T-helper 2 cell treated with Interferon-gamma antibody and Interleukin-4, amounts not matched to agents 5 μg/mL and 100 μg/mL, for 36 hours (primary cell): Measurements from ENCODE around the gene ANO10.
A peak's percentile ranks its signal among the peaks of the same experiment; 100 is the strongest.

Experiments
- DNase-seq: peaks from one replicate; pipeline ENCODE4 v3.0.0; 2021; ENCODE audit warnings: low spot score
- H3K27ac Mint-ChIP-seq: one replicate; pipeline ENCODE4 v1.8.0; 2021; ENCODE audit warnings: mild to moderate bottlenecking, mixed read lengths
- H3K27me3 Mint-ChIP-seq: one replicate; pipeline ENCODE4 v1.8.0; 2021; ENCODE audit warnings: low read depth, mixed read lengths
- H3K36me3 Mint-ChIP-seq: one replicate; pipeline ENCODE4 v1.8.0; 2021; ENCODE audit warnings: low read depth, mixed read lengths
- H3K4me1 Mint-ChIP-seq: one replicate; pipeline ENCODE4 v1.8.0; 2021; ENCODE audit warnings: low read depth, mixed read lengths
- H3K4me3 Mint-ChIP-seq: one replicate; pipeline ENCODE4 v1.8.0; 2022; ENCODE audit warnings: mild to moderate bottlenecking, moderate library complexity, mixed read lengths
- H3K9me3 Mint-ChIP-seq: one replicate; pipeline ENCODE4 v1.8.0; 2021; ENCODE audit warnings: mixed read lengths

The ANO10 gene

DNA sequence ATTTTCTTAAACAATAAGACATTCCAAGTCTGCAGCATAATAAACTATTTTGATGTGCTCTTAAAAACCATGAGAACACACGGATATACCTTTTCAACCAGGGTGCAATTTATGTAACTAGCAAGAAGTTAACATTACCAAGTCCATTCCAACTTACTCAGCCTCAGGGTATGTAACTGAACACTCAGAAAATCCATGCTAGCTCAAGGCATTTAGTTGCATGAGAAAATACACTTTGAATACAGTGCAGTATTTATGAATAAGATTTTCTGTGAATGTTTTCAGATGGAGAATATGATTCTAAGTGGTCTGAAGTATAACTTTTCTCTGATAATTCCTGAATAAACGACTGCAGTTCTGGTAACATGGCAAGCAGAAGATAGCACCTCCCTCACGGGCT is 211.2 kb downstream of the ANO10 start:
- H3K27me3 Mint-ChIP-seq = no peaks in the 10 kb centered on the region
- H3K4me1 Mint-ChIP-seq = peaks cover 2% of the 10 kb centered on the region

DNA sequence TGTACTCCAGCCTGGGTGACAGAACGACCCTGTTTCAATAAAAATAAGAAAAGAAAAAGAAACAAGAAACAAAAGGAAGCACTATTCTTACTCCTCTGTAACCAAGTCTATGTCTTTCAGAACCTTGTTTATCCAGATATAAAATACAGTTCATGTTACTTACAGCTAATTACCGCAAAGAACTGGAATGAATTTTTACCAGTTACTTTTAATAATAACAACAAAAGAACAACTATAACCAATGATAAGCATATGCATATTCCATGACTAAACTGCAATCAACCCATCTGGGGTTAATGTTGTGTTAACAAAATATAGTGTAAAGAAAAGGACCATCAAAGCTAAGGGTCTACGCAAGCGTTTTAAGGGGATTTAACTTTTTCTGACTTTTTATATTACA is 212.3 kb downstream of the ANO10 start:
- Mint-ChIP-seq H3K36me3 (no peaks in the 10 kb centered on the region), H3K27ac (no peak overlapping the region), H3K4me3 (no peak overlapping the region), H3K4me1 (peaks cover 2% of the 10 kb centered on the region), H3K27me3 (no peaks in the 10 kb centered on the region), H3K9me3 (no peaks in the 10 kb centered on the region)
- no peak for DNase-seq

More for the DNA sequence above, 211.2 kb downstream of the ANO10 start:
- H3K27ac Mint-ChIP-seq = no peak overlapping the region
- H3K4me3 Mint-ChIP-seq = no peak overlapping the region
- DNase-seq = no peak
- no peaks in the 10 kb centered on the region for H3K36me3 Mint-ChIP-seq
- H3K9me3 Mint-ChIP-seq = no peaks in the 10 kb centered on the region

DNA sequence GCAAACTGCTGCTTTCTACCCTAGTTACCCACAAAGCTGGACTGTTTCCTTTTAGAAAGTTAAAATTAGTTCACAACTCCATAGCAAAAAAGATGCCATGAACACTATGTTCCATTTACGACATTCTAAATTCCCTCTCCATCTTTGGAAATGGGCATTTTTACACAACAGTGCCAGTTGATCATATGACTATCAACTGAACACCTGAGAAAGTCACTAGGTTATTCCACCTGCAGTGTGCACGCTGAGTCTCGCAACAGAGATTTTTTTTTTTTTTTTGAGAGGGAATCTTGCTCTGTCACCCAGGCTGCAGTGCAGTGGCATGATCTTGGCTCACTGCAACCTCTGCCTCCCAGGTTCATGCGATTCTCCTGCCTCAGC is 215.2 kb downstream of the ANO10 start:
- H3K27ac Mint-ChIP-seq = no peak overlapping the region
- no peak for DNase-seq
- H3K27me3 Mint-ChIP-seq = peaks cover 6% of the 10 kb centered on the region
- H3K4me3 Mint-ChIP-seq = no peak overlapping the region
- H3K36me3 Mint-ChIP-seq = no peaks in the 10 kb centered on the region
- H3K4me1 Mint-ChIP-seq = no peaks in the 10 kb centered on the region
- no peaks in the 10 kb centered on the region for H3K9me3 Mint-ChIP-seq

DNA sequence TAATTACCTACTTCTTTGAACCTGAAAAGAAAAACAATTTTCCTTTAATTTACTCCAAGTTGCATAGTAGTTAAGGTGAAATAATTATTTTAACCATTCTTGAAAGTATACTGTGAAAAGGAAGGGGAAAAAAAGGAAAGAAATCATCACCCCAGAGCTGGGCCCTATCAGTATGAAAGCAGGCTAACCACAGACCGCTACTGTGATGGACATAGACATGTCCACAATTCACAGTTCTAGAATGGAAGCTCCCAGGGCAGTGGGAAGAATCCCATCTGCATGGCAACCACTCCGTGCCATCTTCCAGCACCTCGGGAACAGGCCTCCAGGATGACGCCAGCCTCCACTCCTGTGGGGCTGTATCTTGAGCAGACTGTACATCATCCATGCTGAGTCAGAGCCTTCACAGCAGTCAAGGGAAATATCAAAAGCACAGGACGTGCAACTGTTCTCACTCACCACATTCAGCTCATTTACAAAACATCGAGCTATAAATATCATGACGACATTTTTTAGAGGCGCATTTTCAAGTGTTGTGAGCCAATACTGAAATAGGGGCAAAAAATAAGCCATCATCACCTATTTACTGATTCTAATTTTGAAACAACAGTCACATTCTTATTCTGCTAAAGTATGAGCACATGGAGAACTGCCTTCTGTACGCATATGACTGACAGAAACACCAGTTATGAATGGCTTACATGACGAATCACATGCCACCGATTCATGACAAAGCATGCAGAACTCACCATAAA is 215.7 kb downstream of the ANO10 start:
- Mint-ChIP-seq H3K4me3 (no peak overlapping the region), H3K4me1 (no peaks in the 10 kb centered on the region)
- no peak for DNase-seq

DNA sequence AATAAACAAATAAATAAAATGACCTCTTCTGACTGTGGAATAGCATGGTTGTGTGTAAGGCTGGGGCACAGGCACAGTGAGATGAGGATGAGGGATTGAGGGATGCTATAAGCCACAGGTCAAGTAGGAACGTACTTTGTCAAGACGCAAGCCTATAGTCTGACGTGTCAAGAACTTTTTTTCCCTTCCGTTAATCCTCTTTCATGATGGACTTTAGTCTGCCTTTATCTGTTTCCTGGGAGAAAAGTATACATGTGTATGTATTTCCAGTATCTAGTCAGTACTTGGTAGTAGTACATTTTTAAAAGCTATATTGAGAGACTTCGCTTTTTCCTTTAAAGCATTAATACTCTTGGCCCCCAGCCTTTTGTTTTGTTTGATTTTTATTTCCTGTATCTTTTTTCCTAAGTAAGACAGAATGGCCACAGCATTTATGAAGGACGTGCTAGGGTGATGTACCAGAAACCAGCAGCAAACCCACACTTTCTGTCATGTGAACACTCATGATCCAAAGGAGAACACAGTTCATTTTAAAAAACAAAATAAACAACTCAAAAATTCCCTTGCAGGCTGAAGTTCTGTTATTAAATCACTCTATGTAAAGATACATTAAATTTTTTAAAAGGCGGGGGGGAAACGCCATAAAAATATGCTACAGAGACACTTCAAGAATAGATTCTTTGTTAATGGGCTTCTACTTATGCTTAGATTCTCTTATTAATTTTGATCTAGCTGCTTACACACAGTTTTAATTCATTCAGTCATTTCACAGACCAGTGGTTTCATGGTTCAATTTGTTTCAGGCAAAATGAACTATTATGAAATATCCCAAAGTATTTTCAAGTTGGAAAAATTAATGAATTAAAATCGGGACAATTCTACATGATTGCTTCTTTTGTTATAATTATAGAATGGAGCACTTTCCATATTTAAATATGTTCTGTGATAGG is 220.8 kb downstream of the ANO10 start:
- no peak for DNase-seq
- no peaks in the 10 kb centered on the region for H3K4me1 Mint-ChIP-seq
- H3K27ac Mint-ChIP-seq = no peak overlapping the region
- H3K9me3 Mint-ChIP-seq = no peaks in the 10 kb centered on the region
- no peaks in the 10 kb centered on the region for H3K36me3 Mint-ChIP-seq
- peaks cover 19% of the 10 kb centered on the region for H3K27me3 Mint-ChIP-seq
- H3K4me3 Mint-ChIP-seq = no peak overlapping the region

More for the DNA sequence above, 215.7 kb downstream of the ANO10 start:
- Mint-ChIP-seq H3K27me3 (peaks cover 7% of the 10 kb centered on the region), H3K27ac (no peak overlapping the region), H3K36me3 (no peaks in the 10 kb centered on the region), H3K9me3 (no peaks in the 10 kb centered on the region)

DNA sequence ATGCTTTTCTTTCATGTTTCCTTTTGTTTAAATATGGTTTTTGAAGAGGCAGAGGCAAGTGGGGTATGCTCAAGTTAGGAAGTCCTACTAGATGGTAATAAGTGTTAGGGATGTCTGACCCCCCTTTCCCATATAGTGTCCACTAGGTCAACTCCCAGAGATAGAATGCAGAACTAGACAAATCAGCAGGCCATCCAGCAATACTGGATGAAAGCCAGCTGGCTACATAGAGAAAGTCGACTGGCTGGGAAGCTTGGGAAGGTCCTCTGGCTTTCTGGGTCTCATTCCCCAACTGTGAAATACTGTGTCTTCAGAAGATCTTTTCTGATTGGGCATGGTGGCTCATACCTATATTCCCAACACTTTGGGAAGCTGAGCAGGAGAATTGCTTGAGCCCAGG is 221.6 kb downstream of the ANO10 start:
- Mint-ChIP-seq H3K27ac (no peak overlapping the region), H3K9me3 (no peaks in the 10 kb centered on the region), H3K27me3 (peaks cover 22% of the 10 kb centered on the region), H3K36me3 (no peaks in the 10 kb centered on the region), H3K4me3 (no peak overlapping the region), H3K4me1 (no peaks in the 10 kb centered on the region)
- no peak for DNase-seq

DNA sequence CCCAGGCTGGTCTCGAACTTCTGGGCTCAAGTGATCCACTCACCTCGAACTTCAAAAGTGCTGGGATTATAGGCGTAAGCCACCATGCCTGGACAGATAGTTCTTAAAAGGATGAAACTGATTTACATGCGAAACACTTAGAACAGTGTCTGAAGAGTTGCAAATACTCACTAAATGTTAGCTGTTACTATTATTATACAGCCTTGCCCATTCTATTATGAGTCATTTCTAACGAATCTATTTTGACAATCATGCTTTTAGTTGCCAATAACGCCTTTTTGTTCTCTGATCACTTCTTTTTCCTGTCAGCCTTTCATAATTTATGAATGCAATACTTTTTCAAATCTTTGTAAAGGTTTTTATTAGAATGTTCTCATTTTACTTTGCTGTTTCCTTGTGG is 222.8 kb downstream of the ANO10 start:
- no peak for DNase-seq
- Mint-ChIP-seq H3K9me3 (no peaks in the 10 kb centered on the region), H3K4me1 (peaks cover 4% of the 10 kb centered on the region), H3K4me3 (no peak overlapping the region), H3K36me3 (no peaks in the 10 kb centered on the region), H3K27me3 (peaks cover 22% of the 10 kb centered on the region), H3K27ac (no peak overlapping the region)

DNA sequence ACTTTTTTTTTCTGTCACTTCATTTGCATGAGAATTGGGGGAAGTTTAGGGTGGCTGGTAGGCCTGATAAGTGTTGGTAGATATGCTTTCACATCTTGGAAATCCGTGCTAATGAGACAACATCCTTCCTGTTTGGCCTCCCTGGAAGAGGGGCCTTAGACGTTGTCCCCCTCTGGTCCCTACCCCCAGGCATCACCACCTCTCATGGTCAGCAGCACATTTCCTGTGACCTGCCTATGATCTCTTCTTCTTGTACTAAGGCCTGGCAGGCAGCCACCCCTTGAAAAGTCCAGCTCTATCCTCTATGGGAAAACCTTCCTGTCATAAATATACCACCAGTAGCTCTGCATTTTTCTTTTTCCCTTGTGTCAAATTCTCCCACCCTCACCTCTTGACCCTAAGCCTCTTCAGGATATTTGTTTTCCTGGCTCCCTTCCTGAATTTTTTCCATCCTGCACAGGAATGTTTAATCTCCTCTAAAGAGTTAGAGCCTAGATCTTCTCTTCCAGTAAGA is 227.7 kb downstream of the ANO10 start:
- Mint-ChIP-seq H3K27me3 (peaks cover 6% of the 10 kb centered on the region), H3K27ac (no peak overlapping the region), H3K36me3 (peaks cover 6% of the 10 kb centered on the region), H3K4me3 (no peak overlapping the region), H3K9me3 (peaks cover 6% of the 10 kb centered on the region), H3K4me1 (peaks cover 25% of the 10 kb centered on the region)
- no peak for DNase-seq

DNA sequence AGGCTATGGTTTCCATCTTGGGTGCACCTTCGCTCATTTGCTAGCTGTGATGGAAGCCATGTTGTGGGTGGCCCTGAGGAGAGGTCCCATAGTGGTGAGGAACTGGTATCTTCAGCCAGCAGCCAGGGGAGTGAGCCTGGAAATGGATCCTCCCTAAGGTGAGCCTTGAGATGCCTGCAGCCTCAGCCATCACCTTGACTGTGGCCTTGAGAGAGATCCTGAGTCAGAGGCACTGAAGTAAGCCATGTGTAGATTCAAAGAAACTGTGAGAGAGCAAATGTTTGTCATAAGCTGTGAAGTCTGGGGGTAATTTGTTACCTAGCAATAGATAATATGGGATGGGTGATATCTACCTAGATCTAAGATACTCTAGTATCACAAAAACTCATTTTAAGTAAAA is 230.2 kb downstream of the ANO10 start:
- Mint-ChIP-seq H3K4me3 (no peak overlapping the region), H3K36me3 (peaks cover 6% of the 10 kb centered on the region), H3K9me3 (peaks cover 6% of the 10 kb centered on the region), H3K27ac (no peak overlapping the region), H3K4me1 (peaks cover 37% of the 10 kb centered on the region), H3K27me3 (peaks cover 2% of the 10 kb centered on the region)
- no peak for DNase-seq

DNA sequence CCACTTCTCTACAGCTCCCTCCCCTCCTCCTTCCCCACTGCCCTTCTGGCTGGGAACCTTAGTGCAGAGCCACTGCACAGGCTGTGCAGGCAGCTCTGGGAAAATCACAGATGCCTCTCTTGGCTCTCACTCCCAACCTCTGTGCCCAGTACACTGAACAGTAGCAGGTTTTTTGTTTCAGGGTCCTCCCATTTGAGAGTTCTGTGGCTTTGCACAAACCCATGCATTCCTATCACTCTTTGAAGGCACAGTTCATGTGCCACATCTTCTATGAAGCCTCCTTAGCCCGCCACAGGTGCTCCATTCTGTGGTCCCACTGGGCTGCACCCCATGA is 231.6 kb downstream of the ANO10 start:
- H3K4me1 Mint-ChIP-seq = peaks cover 39% of the 10 kb centered on the region
- H3K36me3 Mint-ChIP-seq = peaks cover 6% of the 10 kb centered on the region

DNA sequence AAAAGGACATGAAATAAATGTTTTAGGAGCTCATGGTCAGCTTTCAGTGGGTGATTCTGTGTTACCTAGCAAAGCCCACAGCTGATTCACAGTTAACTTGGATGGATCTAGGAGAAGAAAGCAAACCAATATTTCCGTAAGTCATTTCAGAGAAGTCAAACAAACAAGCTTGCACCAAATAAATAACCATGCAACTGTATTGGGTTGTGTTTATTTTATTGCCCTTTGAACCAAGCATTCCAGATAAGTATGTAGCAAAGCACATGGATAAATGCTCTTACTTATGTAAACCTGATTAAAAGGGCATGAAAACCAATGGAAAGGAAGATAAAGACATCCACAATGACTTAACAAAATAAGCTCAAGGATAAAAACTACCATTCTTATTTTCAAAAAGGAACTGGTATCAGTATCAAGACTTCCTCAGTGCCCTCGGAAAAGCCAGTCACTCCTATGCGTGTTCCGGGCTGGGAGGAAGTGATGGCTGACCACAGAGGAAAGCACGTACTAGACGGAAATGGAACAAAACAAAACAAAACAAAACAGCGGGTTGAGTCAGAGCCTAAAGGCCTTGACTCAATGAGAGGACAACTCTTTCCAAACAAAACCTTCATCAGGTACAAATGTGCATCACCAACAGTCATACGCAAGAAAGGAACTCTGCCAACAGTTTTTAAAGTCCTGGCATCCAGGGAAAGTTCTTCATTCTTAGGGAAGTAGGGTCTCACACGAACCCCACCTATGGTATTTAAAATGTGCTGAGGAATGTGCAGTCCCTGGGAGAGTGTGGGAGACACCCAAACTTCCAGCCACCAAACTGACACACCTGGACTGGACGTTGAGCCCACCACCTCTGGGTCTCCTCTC is 232.2 kb downstream of the ANO10 start:
- H3K4me1 Mint-ChIP-seq = peaks cover 41% of the 10 kb centered on the region
- H3K9me3 Mint-ChIP-seq = peaks cover 13% of the 10 kb centered on the region
- H3K36me3 Mint-ChIP-seq = peaks cover 6% of the 10 kb centered on the region
- peak overlapping the region; percentile 75 for H3K4me3 Mint-ChIP-seq
- peak; percentile 79 for DNase-seq
- H3K27me3 Mint-ChIP-seq = peaks cover 10% of the 10 kb centered on the region
- peak overlapping the region; percentile 96 for H3K27ac Mint-ChIP-seq

More for the DNA sequence above, 231.6 kb downstream of the ANO10 start:
- H3K9me3 Mint-ChIP-seq = peaks cover 9% of the 10 kb centered on the region
- H3K4me3 Mint-ChIP-seq = peak overlapping the region; percentile 75
- peaks cover 4% of the 10 kb centered on the region for H3K27me3 Mint-ChIP-seq
- H3K27ac Mint-ChIP-seq = peak overlapping the region; percentile 96
- no peak for DNase-seq

DNA sequence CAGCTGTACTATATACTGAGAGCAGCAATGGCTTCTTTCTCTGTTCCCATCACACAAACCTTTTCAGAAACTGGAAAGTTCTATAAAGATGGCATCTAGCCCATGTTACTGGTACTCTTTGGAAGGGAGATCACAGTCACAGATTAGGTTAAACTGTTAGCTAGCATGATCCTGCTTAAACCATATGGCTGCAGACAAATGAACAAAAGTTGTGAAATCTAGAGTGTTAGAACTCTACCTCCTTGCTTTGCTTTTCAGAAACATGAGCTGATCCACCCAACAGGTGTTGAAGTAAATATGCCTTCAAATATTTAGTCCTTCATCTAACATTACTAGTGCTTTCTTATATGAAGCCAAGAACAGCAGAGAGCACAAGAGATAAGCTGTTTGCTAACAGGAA is 232.9 kb downstream of the ANO10 start:
- peak overlapping the region; percentile 75 for H3K4me3 Mint-ChIP-seq
- H3K36me3 Mint-ChIP-seq = peaks cover 6% of the 10 kb centered on the region
- H3K9me3 Mint-ChIP-seq = peaks cover 13% of the 10 kb centered on the region
- peaks cover 41% of the 10 kb centered on the region for H3K4me1 Mint-ChIP-seq
- peak overlapping the region; percentile 96 for H3K27ac Mint-ChIP-seq
- no peak for DNase-seq
- H3K27me3 Mint-ChIP-seq = peaks cover 13% of the 10 kb centered on the region

DNA sequence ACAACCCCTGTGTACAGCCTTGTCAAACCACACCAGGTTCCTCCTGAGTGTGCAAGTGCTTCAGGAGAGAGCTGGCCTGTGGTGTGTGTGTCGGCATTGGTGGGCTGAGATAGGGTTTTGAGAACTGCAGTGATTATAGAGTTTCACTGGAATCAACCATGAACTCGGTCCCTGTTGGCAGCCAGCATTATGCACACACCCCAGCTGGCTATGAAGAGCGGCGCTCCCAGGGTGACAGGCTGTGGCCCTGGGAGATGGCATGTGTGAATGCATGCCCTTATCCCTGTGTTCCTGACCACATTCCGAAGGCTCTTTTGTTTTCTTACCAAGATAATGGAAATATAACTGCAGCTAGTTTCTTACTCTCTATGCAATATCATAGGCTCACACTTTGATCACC is 233.6 kb downstream of the ANO10 start:
- Mint-ChIP-seq H3K9me3 (peaks cover 8% of the 10 kb centered on the region), H3K4me1 (peaks cover 39% of the 10 kb centered on the region), H3K36me3 (peaks cover 6% of the 10 kb centered on the region), H3K27me3 (peaks cover 18% of the 10 kb centered on the region), H3K27ac (peak overlapping the region; percentile 96), H3K4me3 (no peak overlapping the region)
- no peak for DNase-seq
